Measurements from ENCODE around the gene GTF3C2.

GTF3C2 gene

DNA sequence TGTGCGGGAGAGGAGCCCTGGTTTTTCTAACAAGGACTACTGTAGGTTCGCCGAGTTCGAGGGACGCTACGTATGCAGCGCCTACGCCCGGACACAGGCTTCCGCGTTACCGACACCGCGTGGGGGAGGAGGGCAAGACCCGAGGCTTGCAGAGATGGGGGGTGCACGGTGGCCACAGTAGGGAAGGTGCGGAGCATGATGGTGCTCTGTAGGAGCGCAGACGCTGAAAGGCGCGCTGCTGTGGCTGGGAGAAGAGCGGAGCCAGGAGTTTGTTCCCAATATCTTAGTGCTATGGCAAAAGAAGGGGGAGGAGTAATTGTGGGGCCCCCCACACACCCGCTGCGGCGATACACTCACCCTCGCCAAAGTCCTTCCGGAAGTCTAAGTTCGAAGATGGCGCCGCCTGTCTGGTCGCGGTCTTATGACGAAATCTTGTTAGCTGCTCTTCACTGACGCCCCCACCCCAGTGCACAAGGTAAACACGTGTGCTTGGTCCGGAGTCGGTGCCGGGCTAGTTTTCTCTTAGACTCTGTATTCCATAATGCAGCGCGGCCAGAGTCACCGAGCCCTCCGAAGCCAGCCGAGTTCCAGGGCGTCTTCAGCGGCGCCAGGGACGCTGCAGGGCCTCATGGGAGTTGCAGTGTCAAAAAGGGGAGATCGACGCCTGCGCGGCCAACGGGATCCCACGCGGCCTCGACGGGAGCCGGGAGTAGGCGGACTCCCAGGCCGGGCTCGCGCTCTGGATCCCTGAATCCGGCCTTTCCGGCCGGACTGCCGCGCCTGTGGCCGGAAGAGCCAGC, at the start of gene GTF3C2:
GTF3C2 (minus strand) TSS at position 383 of the 800 bp plus-strand sequence. CDS start 13,210 bp downstream, outside the sequence.
- peak; percentile 98 for DNase-seq

- DNase-seq, result no peak
Observed at GRCh38 chr2:27400348-27401135, 44.0 kb upstream of the GTF3C2 start.

GRCh38 chr2:27398962-27399361, 42.4 kb upstream of the GTF3C2 start:
- no peak for DNase-seq

DNA sequence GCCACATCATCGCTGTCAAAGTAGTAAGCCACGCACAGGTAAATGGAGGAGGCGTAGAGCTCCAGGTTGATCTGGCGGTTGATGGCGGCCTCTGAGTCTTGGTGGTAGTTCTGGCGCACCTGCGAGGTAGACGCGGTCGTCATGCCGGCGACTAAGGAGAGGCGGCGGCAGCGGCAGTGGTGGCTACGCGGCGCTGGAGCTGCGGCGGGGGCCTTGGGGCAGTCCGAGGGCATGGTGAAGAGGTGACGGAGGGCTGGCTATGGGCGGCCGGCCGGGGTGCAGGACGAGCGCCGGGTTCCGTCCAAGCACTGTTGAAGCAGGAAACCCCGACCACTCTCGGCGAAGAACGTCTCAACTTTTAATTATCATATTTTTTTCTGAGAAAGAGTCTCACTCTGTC, 36.7 kb upstream of the GTF3C2 start:
- no peak for DNase-seq

DNA sequence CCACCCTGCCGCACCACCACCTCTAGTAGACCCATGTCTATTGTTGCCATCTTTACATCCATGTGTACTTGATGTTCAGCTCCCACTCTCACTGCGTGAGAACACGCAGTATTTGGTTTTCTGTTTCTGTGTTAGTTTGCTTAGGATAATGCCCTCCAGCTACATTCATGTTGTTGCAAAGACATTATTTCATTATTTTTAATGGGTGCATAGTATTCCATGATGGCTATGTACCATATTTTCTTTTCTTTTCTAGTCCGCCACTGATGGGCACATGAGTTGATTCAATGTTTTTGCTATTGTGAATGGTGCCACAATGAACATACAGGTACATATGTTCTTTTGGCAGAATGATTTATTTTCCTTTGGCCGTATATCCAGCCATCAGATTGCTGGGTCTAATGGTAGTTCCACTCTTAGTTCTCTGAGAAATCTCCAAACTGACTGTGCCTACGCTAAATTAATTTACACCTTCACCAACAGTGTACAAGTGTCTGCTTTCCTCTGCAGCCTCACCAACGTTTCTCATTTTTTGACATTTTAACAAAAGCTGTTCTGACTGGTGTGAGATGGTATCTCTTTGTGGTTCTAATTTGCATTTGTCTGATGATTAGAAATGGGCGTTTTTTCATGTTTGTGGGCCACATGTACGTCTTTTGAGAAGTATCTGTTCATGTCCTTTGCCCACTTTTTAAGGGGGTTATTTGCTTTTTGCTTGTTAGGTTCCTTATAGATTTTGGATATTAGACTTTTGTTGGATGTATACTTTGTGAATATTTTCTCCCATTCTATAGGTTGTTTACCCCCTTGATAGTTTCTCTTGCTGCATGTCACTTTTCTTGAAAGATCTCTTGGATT, 34.5 kb upstream of the GTF3C2 start:
- DNase-seq, result no peak

GRCh38 chr2:27381577-27382181, 25.1 kb upstream of the GTF3C2 start:
- DNase-seq, result peak; percentile 58

DNA sequence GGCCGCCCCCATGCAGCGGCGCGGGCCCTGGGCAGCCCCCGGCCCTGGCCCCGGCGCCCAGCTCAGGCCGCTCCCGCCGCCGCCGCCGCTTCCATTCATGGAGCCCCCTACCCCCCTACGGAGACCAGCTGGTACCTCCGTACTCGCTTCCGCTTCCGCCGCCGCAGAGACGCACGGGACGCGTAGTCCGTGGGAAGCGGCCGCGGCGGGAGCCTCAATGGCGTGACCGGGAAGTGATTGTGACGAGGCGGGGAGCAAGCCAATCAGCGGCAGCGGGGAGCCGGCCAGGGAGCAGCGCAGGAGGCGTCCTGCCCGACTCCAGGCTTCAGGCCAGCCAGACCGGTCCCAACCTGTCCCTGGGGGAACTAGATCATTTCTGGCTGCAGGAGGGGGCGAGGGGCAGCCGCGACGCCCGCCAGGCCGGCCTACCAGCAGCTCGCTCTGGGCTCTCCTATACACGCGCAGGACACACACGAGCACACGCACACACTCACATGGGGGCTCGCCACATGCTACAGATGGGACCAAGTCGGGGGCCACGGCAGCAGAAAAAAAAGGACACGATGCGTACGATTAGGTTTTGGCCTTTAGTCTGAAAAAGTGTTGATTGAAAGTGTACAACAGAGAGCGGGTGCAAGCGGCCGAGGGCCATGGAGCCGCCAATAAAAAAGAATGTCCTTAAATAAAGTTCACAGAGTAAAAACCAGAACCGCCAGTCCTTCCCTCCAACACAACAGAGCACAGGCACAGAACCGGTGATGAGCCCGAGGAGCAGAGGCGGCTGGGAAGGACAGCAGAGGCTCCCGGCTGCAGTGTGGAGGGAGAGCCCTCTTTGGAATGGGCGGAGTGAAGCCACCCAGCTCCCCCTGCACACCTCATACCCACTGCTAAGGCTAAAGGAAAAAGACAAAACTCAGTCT, 24.3 kb upstream of the GTF3C2 start, which contains the start of gene ZNF513:
ZNF513 (minus strand) TSS at position 109 of the 920 bp plus-strand sequence. CDS start 208 bp downstream, outside the sequence.
- peak; percentile 52 for DNase-seq

DNA sequence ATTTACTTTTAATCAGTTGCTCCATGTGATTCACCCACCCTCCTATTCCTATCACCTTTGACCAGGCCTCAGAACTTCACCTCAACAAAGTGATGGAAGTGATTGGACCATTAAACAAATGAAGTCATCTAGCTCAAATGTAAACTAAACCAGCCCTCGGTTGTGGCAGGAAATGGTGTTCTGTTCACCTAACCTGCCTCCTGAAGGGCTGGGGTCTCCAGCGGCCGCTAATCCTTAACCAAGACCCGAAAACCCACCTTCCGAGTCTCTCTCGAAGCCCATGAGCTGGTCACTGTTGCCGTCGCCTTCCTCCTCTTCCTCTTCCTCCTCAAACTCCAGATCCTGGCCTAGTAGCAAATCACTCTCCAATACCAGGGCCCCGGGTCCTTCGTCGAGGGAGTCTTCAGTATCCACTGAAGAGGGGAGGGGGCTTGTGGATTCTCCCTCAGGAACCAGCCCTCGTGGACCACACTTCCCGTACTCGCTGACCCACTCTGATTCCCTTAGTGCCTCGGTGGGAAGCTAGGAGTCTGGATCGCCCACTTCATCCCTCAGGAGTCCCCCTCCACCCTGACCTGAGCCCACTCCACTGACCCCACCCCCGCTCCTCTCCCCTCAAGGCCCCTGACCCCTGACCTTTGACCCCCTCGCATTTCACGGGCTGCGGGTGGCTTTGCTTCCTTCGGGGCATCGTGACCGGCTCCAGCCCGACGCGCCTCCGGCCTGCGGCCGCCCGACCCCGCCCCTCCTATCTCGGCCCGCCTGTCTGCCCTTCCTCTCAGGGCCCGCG, 23.5 kb upstream of the GTF3C2 start:
- DNase-seq, result no peak

GRCh38 chr2:27379383-27379835, 22.8 kb upstream of the GTF3C2 start:
- DNase-seq, result no peak

DNA sequence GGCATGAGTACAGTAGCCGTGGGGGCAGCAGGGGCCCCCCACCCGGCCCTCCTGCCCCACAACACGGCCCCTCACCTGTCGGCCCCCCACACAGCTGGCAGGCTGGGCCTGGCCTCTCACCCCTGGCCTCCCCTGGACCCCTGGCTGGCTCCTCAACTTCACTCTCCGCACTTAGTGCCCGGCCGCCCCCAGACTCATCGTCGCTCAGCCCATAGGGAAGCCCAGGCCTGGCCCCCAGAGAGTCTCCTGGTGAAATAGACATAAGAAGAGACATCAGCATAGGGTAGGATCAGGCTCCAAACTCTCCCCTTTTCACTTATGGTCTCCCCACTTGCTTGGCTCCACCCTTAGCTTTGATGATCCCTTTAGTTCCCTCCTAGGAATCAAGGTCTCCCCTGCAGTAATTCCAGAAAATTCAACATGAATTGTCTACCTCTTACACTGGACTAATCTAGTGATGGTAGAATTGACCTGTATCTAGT, 22.3 kb upstream of the GTF3C2 start:
- no peak for DNase-seq

DNA sequence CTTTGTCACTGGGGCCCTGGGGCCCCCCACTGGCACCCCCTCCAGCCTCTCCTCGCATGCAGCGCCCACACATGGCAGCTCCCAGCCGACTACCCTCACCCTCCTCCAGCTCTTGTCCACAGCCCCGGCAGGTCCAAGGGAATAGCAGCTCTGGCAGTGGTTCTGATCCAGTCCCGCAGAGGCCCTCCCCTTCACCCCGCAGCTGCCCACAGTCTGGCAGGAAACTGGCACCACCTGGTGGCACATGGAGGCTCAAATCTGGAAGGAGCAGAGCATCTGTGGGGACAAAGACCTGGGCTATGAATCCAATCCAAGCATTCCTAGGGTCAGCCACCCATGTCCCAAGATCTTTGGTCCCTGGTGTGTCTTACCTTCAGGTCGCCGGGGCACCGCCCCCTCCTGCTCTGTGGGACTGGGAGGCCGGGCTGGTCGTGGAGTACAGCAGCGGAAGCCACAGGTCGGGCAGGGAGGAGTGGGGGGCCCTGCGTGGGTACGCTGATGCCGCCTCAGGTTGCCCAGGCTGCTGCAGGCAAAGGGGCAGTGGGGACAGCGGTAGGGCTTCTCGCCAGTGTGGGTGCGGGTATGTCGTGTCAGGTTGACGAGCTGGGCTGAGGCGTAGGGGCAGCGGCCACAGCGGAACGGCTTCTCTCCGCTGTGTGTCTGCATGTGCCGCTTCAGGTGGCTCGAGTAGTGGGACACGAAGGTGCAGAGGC, 21.7 kb upstream of the GTF3C2 start:
- no peak for DNase-seq

GRCh38 chr2:27377618-27378095, 21.1 kb upstream of the GTF3C2 start:
- DNase-seq, result no peak

- no peak for DNase-seq
Observed at GRCh38 chr2:27376866-27377617, 20.5 kb upstream of the GTF3C2 start.

DNA sequence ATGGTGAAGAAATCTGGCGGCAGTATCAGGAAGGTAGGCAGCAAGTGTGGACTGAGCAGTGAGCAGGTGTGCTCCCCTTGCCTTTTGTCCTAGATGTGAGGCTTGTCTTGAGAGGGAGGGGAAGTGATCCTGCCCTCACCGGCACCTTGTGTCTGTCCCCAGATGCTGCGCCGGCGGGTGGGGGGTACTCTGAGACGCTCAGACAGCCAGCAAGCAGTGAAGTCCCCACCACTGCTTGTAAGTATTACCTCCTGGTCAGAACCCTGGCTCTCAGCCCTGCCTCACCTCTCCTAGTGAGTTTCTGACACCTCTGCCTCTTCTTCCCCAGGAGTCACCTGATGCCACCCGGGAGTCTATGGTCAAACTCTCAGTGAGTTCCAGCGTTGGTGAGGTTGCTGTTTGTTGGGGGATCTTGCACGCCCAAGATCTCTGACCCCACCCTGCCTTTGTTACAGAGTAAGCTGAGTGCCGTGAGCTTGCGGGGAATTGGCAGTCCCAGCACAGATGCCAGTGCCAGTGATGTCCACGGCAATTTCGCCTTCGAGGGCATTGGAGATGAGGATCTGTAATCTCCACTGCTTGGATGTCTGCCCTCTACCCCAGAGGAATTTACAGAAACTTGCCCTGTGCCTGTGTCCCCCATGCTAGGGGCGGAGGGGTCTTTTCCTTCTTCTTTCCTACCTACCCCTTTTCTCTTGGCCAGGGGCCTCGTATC, 19.7 kb upstream of the GTF3C2 start:
- DNase-seq, result no peak

DNA sequence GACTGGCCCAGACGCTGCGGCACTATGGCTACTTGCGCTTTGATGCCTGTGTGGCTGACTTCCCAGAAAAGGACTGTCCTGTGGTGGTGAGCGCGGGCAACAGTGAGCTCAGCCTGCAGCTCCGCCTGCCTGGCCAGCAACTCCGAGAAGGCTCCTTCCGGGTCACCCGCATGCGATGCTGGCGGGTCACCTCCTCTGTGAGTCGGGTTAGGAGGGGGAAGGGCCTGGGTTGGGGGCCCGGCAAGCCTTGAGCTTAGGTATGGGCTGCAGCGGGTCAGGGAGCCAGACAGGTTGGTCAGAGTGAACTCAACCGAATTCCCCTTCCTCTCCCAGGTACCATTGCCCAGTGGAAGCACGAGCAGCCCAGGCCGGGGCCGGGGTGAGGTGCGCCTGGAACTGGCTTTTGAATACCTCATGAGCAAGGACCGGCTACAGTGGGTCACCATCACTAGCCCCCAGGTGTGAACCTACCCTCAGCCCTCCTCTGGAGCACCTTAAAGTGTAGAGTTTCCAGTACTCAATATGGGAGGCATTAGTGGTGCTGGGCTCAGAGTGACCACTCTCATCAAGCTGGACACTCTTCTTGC, 19.0 kb upstream of the GTF3C2 start:
- DNase-seq, result no peak

DNA sequence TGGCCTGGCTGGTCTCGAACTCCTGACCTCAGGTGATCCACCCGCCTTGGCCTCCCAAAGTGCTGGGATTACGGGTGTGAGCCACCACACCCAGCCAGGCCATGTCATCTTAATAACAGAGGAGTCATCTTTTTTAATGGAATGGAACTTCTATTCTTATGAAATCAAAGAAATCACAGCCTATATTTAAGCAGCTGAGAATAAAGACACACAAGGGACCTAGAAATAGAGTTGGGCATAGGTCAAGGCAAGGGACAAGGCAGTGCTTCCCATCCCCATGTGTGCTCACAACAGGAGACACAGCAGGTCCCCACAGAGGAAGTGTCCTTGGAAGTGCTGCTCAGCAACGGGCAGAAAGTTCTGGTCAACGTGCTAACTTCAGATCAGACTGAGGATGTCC, 17.0 kb upstream of the GTF3C2 start:
- DNase-seq, result no peak

GRCh38 chr2:27372937-27373336, 16.4 kb upstream of the GTF3C2 start:
- no peak for DNase-seq
